GM12873 (cell line): Measurements from ENCODE around the gene HOXA7.

Experiments
- TF ChIP-seq, protein P1 (sequence below): IDR thresholded peaks from 2 replicates; pipeline ENCODE4 v1.5.1; 2012; ENCODE audit warnings: low read depth, mild to moderate bottlenecking, moderate library complexity, low read length, control low read depth; ENCODE audit not compliant: insufficient read depth; ENCODE audit errors: missing control alignments

The HOXA7 gene

DNA sequence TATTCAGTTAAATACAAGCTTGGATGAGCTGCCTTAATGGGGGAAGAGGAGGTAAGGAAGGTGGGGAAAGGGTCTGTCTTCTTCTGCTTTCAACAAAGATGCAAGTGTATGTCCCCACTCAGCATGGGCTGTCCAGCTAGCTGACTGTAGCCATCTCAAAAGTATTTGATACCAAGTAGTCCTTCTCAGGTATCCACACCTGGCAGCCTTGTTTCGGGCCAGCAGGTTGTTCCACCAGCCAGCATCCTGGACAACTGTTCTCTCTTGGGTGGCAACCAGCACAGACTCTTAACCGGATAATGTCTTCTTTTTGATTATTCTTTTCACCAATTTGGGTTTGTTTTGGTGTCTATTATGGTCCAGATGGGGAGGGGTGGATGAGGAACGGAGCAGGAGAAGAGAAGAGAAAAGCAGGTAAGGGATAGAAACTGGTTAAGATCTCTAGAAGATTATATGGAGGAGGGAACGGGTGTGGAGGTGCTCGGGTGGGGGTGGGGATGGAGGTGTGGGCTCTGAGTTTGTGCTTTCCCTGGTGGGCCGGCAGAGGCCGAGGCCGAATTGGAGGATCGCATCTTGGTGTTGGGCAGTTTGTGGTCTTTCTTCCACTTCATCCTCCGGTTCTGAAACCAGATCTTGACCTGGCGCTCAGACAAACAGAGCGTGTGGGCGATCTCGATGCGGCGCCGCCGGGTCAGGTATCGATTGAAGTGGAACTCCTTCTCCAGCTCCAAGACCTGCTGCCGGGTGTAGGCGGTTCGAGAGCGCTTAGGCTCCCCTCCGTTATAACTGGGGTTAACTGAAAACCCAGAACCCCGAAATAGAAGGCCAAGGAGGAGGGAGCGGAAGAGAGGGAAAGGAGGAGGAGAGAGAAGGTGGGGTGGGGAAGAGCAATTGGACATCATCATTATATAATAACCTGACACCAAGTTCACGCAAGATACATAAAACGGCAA is 27.4 kb downstream of the HOXA7 start:
- TF ChIP-seq, protein P1, sequence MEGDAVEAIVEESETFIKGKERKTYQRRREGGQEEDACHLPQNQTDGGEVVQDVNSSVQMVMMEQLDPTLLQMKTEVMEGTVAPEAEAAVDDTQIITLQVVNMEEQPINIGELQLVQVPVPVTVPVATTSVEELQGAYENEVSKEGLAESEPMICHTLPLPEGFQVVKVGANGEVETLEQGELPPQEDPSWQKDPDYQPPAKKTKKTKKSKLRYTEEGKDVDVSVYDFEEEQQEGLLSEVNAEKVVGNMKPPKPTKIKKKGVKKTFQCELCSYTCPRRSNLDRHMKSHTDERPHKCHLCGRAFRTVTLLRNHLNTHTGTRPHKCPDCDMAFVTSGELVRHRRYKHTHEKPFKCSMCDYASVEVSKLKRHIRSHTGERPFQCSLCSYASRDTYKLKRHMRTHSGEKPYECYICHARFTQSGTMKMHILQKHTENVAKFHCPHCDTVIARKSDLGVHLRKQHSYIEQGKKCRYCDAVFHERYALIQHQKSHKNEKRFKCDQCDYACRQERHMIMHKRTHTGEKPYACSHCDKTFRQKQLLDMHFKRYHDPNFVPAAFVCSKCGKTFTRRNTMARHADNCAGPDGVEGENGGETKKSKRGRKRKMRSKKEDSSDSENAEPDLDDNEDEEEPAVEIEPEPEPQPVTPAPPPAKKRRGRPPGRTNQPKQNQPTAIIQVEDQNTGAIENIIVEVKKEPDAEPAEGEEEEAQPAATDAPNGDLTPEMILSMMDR, result no peak

DNA sequence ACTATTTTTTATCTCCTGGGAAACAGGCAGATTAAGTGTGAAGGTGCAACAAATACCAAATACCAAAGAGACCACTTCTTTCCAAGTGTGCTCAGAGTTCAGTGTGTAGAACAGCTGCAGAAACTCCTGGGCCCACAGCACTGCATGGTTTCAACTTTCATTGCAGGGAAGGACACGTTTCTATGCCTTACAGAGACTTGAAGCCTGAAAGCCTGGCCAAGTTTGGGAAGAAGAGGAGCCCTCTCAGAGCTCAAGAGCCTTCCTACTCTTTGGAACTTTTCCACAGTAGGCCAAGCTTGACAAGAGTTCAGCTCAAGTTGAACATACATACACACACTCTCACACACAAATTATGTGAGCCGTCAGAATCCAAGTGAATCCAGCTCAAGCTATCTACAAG is 28.4 kb downstream of the HOXA7 start:
- TF ChIP-seq, protein P1, result no peak

DNA sequence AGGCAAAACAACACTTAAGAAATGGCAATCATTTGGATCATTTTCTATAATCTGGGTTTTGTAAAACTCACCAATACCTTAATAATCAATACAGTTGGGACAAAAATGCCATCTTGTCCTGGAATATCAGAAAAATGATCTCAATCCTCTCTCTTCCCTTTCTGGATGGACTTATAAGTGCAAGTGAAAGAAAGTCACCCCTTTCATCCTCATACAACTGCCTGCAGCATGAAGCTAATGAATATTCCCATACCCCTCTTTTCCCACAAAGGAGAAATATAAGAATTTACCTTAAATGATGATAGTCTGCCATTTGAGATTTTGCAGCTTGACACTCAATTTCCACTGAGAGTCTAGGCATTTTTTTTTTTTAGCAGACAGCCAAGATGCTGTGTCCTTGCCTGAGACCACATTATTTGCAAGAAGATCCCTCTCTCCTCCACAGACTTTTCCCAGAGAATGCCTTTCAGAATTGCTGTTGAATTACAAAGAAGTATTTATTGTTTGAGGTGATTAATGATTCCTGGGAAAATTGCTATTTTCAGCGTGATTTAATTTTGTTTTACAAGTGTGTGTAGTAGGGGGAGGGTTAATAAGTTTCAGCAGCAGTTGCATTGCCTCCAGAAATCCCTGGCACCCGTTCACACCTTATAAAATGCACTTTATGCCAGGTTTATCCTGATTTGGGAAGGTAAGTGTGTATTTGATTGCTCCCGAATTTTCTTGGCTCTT is 29.7 kb downstream of the HOXA7 start:
- TF ChIP-seq, protein P1, result no peak

DNA sequence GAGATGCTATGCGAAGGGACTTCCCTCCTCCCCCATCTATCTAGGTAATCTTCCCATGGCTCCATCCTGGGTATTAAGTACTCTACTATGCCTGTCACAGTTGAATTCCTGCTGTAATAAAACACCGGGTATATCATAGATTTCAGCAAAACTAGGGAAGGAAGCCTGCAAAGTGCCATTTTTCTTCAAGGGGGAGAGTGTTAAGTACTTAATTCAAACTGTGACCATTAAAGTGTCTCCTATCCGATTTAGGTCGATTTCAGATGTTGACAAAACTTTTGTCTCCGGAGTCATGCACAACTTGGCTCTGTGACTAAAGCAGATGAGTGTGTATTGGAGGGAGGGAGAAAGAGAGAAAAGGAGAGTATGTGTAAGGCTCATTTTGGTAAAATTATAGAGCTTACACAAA is 30.5 kb downstream of the HOXA7 start:
- TF ChIP-seq, protein P1, result no peak

DNA sequence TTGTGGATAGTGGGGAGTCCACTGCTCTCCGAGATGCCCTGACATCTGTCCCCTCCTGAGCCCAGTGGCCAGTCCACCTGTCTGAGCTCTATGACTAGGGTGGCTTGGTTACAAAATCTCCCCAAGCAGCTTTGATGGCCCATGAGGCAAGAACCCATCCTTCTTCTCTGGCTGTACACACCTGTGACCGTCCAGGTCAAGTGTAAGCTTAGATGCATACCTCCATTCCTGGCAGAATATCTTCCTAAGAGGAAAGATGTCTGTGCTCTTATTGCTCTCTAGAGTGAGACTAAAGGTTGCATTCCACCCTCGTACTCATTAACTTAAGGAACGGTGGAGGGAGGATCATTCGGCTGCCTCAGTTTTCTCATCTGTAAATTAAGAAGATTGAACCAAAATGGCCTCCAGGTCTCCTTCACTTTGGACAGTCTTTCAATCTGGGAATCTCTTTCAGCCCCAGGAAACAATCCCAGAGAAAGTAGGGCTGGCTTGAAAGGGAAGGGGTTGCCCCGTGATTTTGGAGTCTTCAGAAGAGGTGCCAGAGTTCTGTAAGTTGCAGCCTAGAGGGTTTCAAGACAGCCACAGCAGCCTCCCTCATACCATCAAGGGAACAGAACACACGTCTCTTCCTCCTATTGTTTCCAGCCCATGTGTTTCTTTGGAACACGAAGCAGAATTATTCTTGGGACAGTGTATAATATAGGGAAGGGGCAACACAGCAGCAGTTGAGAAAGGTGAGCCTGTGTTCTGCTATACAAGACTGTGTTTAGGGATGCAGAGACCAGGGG is 31.4 kb downstream of the HOXA7 start:
- TF ChIP-seq, protein P1, result no peak

DNA sequence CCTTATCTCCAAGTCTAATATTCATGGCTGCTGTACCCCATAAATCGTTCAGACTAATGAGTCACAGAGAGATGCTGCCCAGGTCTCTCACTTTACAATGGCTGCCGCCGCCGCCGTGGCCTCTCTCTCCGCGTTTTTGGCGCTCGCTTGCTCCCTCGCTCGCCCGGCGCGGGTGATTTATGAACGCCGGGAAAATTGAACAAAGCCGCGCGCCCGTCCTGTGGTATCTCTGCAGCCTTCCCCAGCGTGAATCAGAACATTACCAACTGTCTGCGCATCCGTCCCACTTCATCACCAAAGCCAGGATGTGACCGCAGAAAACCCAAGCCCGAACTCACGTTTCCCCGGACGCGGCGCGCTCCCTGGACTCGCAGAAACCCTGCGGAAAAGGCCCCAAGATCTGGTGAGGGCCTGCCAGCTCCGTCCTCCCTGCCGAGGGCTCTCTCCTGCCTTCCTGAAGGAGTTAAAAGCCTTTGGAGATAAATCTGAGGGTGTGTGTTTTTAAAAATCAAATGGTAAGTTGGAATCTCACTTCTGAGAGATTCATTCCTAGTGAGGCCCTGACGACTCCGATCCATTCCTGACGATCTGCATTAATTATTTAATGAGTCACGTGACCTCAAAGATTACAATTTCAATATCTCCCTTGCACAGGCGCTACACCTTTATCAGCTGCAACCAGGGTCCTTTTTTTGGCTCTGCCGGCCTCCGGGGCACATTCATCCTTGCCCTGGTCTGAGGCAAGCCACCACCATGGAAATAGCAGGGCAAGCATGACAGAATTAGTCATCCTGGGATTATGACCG is 32.2 kb downstream of the HOXA7 start:
- TF ChIP-seq, protein P1, result no peak
